HepG2 (cell line): Measurements from ENCODE around the gene YY1. TPM values are rescaled to one million over a fixed set of nuclear protein-coding genes. Genes with fewer than 3 reads are reported as not detected.

Experiments
- CEBPB ChIP-seq: IDR thresholded peaks from 2 replicates; pipeline ENCODE4 v1.6.1; 2011; ENCODE audit warnings: low read depth, low read length, improper control_type of control experiment, borderline replicate concordance
- EEA1 ChIP-seq: sonication (generic); formaldehyde crosslinking; IDR thresholded peaks from 2 replicates; pipeline ENCODE4 v1.5.1; 2020; ENCODE audit warnings: mild to moderate bottlenecking, missing genetic modification reagents, borderline replicate concordance
- EED ChIP-seq: sonication (generic); formaldehyde crosslinking; IDR thresholded peaks from 2 replicates; pipeline ENCODE4 v1.5.0; 2020; ENCODE audit warnings: mild to moderate bottlenecking, missing genetic modification reagents
- GFI1 ChIP-seq: sonication (generic); formaldehyde crosslinking; IDR thresholded peaks from 2 replicates; pipeline ENCODE4 v1.5.0; 2020; ENCODE audit warnings: missing genetic modification reagents, mild to moderate bottlenecking, borderline replicate concordance
- HINFP ChIP-seq: sonication (generic); formaldehyde crosslinking; IDR thresholded peaks from 2 replicates; pipeline ENCODE4 v1.4.0; 2020; ENCODE audit warnings: low read depth, mild to moderate bottlenecking, missing genetic modification reagents
- KAT8 ChIP-seq: IDR thresholded peaks from 2 replicates; pipeline ENCODE4 v1.6.1; 2016; ENCODE audit warnings: missing genetic modification reagents, missing compliant biosample characterization
- KDM1A ChIP-seq: IDR thresholded peaks from 2 replicates; pipeline ENCODE4 v1.6.1; 2016; ENCODE audit warnings: missing compliant biosample characterization
- MYC ChIP-seq: sonication (generic); formaldehyde crosslinking; IDR thresholded peaks from 2 replicates; pipeline ENCODE4 v1.9.0; 2021; ENCODE audit warnings: missing genetic modification reagents, borderline replicate concordance
- SP4 ChIP-seq: sonication (generic); formaldehyde crosslinking; IDR thresholded peaks from 2 replicates; pipeline ENCODE4 v1.8.1; 2023; ENCODE audit warnings: mild to moderate bottlenecking, missing genetic modification reagents
- TMF1 ChIP-seq: sonication (generic); formaldehyde crosslinking; IDR thresholded peaks from 2 replicates; pipeline ENCODE4 v1.8.1; 2022; ENCODE audit warnings: low read depth, missing genetic modification reagents
- ZBTB3 ChIP-seq: sonication (generic); formaldehyde crosslinking; IDR thresholded peaks from 2 replicates; pipeline ENCODE4 v1.4.0; 2020; ENCODE audit warnings: low read depth, mild to moderate bottlenecking, moderate library complexity, missing genetic modification reagents, borderline replicate concordance
- ZNF672 ChIP-seq: sonication (generic); formaldehyde crosslinking; IDR thresholded peaks from 2 replicates; pipeline ENCODE4 v1.8.1; 2022; ENCODE audit warnings: missing genetic modification reagents
- ZNF75D ChIP-seq: sonication (generic); formaldehyde crosslinking; IDR thresholded peaks from 2 replicates; pipeline ENCODE4 v1.8.1; 2023; ENCODE audit warnings: missing genetic modification reagents, mild to moderate bottlenecking, borderline replicate concordance
- ZNF777 ChIP-seq: sonication (generic); formaldehyde crosslinking; IDR thresholded peaks from 2 replicates; pipeline ENCODE4 v1.4.0; 2020; ENCODE audit warnings: missing genetic modification reagents
- ZNF780A ChIP-seq: sonication (generic); formaldehyde crosslinking; IDR thresholded peaks from 2 replicates; pipeline ENCODE4 v1.8.0; 2022; ENCODE audit warnings: mild to moderate bottlenecking, missing genetic modification reagents, moderate library complexity
- polyA plus RNA-seq, 8 experiments: library from polyadenylated mRNA; depleted of rRNA in 3 of 8; stranded (reverse) in 7 of 8; unstranded in 1 of 8; fragments of >200 nt; fragmentation: Illumina TruSeq in 4 of 8; extraction: Trizol in 4 of 8; gene quantifications; 2 replicates each; pipeline versions ENCODE4 v1.2.1 to v1.2.3, GENCODE V29; 2011 to 2016; ENCODE audit warnings: low read depth in 4 of 8, missing spikeins in 1 of 8, mixed read lengths in 1 of 8; ENCODE audit not compliant: insufficient read depth in 1 of 8
- total RNA-seq, 5 experiments: library from RNA; depleted of rRNA; stranded (reverse); fragments of >200 nt; fragmentation: Illumina TruSeq; extraction: Trizol; gene quantifications; 2 replicates each; pipeline ENCODE4 v1.2.3, GENCODE V29; 2016; ENCODE audit warnings: low read depth in 1 of 5
- TF ChIP-seq, protein P1 (sequence below): sonication (generic); formaldehyde crosslinking; IDR thresholded peaks from 2 replicates; pipeline ENCODE4 v1.4.0; 2020; ENCODE audit warnings: missing genetic modification reagents
- TF ChIP-seq, protein P2 (sequence below): sonication (generic); formaldehyde crosslinking; IDR thresholded peaks from 2 replicates; pipeline ENCODE4 v1.4.0; 2020; ENCODE audit warnings: mild to moderate bottlenecking, missing genetic modification reagents
- TF ChIP-seq, protein P3 (sequence below): IDR thresholded peaks from 2 replicates; pipeline ENCODE4 v1.6.1; 2016; ENCODE audit warnings: missing compliant biosample characterization, missing genetic modification reagents, borderline replicate concordance

YY1 gene
- total and polyA plus RNA-seq, 2 of the 13 experiments (the other 11 are each of a cell fraction or from before 2014, with no cell fraction given) = 29.4 to 68.1 TPM

- no peak for TF ChIP-seq HINFP (CRISPR knock-in tag)
- peak; percentile 92; the same call in 1 of the 2 replicates for TF ChIP-seq SP4 (CRISPR knock-in tag)
- TF ChIP-seq GFI1 = no peak
- no peak for TF ChIP-seq ZNF672
- no peak for TF ChIP-seq EEA1 (CRISPR knock-in tag)
- TF ChIP-seq, protein P1, sequence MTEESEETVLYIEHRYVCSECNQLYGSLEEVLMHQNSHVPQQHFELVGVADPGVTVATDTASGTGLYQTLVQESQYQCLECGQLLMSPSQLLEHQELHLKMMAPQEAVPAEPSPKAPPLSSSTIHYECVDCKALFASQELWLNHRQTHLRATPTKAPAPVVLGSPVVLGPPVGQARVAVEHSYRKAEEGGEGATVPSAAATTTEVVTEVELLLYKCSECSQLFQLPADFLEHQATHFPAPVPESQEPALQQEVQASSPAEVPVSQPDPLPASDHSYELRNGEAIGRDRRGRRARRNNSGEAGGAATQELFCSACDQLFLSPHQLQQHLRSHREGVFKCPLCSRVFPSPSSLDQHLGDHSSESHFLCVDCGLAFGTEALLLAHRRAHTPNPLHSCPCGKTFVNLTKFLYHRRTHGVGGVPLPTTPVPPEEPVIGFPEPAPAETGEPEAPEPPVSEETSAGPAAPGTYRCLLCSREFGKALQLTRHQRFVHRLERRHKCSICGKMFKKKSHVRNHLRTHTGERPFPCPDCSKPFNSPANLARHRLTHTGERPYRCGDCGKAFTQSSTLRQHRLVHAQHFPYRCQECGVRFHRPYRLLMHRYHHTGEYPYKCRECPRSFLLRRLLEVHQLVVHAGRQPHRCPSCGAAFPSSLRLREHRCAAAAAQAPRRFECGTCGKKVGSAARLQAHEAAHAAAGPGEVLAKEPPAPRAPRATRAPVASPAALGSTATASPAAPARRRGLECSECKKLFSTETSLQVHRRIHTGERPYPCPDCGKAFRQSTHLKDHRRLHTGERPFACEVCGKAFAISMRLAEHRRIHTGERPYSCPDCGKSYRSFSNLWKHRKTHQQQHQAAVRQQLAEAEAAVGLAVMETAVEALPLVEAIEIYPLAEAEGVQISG (CRISPR knock-in tag) = no peak
- no peak; the same call in 1 of the 2 replicates for TF ChIP-seq KAT8 (CRISPR knock-in tag)
- TF ChIP-seq, protein P2, sequence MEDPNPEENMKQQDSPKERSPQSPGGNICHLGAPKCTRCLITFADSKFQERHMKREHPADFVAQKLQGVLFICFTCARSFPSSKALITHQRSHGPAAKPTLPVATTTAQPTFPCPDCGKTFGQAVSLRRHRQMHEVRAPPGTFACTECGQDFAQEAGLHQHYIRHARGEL = no peak
- TF ChIP-seq ZNF777 (CRISPR knock-in tag) = no peak
- TF ChIP-seq ZBTB3 = no peak
- no peak for TF ChIP-seq CEBPB
- no peak for TF ChIP-seq ZNF75D (CRISPR knock-in tag)
- TF ChIP-seq EED = no peak
- TF ChIP-seq MYC (CRISPR knock-in tag) = 0 out of 2 replicates have a peak, but pooled peaks have one; percentile 27
- TF ChIP-seq, protein P3, sequence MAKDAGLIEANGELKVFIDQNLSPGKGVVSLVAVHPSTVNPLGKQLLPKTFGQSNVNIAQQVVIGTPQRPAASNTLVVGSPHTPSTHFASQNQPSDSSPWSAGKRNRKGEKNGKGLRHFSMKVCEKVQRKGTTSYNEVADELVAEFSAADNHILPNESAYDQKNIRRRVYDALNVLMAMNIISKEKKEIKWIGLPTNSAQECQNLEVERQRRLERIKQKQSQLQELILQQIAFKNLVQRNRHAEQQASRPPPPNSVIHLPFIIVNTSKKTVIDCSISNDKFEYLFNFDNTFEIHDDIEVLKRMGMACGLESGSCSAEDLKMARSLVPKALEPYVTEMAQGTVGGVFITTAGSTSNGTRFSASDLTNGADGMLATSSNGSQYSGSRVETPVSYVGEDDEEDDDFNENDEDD (CRISPR knock-in tag) = peak; percentile 25; the same call in 1 of the 2 replicates
- TF ChIP-seq ZNF780A (CRISPR knock-in tag) = no peak
- no peak for TF ChIP-seq KDM1A
- no peak for TF ChIP-seq TMF1 (CRISPR knock-in tag)
These were observed at the start of gene YY1 (continued) for GRCh38 chr14:100238419-100239210.
